A375 (cell line): ENCODE data around the gene DPPA3. TPM values are rescaled to one million over a fixed set of nuclear protein-coding genes. Genes with fewer than 3 reads are reported as not detected.

Experiments used
- total RNA-seq: library from RNA; depleted of rRNA; stranded (reverse); fragments of >200 nt; shearing (Covaris generic); gene quantifications from 2 replicates; pipeline ENCODE4 v1.2.3, GENCODE V29; 2014; rRNA removed

DPPA3 gene
- total RNA-seq = not detected in 2 replicates

GRCh38 chr12:7711133-7711532, at the start of gene DPPA3:
Gene DPPA3 (plus strand): TSS chr12:7711433. CDS start chr12:7711571, 138 bp downstream.

DNA sequence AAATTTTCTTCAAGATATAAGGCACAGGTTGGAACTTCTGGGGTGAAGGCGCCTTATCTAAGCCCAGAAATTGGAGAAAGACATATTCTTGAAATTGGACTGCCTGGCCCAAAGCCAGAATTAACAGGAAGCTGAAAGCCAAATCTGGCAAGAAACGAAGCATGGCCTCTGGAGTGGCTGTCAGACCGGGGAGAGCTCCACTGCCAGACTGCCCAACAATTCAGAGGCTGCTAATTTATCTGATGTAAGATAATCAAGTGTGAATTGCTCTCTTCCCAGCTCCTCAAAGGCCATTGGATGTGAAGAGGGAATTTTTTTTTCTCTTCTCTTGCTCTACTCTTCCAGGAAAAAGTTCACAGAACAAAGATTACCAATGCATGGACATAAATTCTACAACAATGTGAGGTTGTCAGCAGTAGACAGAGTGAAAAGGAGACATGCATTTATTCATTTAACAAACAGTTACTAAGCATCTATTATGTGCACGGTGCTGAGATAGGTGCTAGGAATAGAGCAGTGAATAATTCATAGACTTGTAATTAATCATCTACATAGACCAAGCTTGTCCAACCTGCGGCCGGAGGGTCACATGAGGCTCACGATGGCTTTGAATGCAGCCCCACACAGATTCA, 15.6 kb upstream of the DPPA3 start, which contains the start of gene GDF3:
GDF3 (minus strand) TSS at position 210 of the 632 bp plus-strand sequence; CDS start at position 163, 47 bp downstream.

GRCh38 chr12:7747246-7747645, 36.0 kb downstream of the DPPA3 start, which contains the start of gene CLEC4C:
Gene CLEC4C (minus strand): TSS chr12:7747375. CDS start chr12:7747348, 27 bp downstream.

Other genes with a start within 250 kb of the DPPA3 start
- gene CD163, start 207.7 kb upstream of the DPPA3 start, total RNA-seq = not detected in 2 replicates
- gene APOBEC1, start 45.5 kb upstream of the DPPA3 start, total RNA-seq = not detected in 2 replicates
- gene GDF3, start 15.7 kb upstream of the DPPA3 start, total RNA-seq = not detected in 2 replicates
- not detected in 2 replicates for gene CLEC4C, start 35.9 kb downstream of the DPPA3 start, total RNA-seq
- gene NANOGNB, start 53.8 kb downstream of the DPPA3 start, total RNA-seq = not detected in 2 replicates
- not detected in 2 replicates for gene NANOG, start 78.0 kb downstream of the DPPA3 start, total RNA-seq
- not detected in 2 replicates for gene SLC2A14, start 161.5 kb downstream of the DPPA3 start, total RNA-seq
- gene SLC2A3, start 224.8 kb downstream of the DPPA3 start, total RNA-seq = 22.3 and 24.0 TPM in 2 replicates